IPS DF 6.9 (cell line): ENCODE data around the gene VPS26A.
A peak's percentile ranks its signal among the peaks of the same experiment; 100 is the strongest.

ENCODE experiments used
- DNase-seq: peaks from one replicate; pipeline ENCODE4 v3.0.0-alpha.2; 2013; ENCODE audit warnings: low read depth, low spot score
- H3K27ac ChIP-seq: one replicate; pipeline ENCODE4 v1.5.1; 2013; ENCODE audit warnings: low read length, control low read depth
- H3K27me3 ChIP-seq: 2 replicates; pipeline ENCODE4 v1.6.1; 2013; ENCODE audit warnings: mild to moderate bottlenecking, low read length; ENCODE audit not compliant: control insufficient read depth, insufficient read depth
- H3K36me3 ChIP-seq: 2 replicates; pipeline ENCODE4 v1.6.1; 2013; ENCODE audit warnings: low read length; ENCODE audit not compliant: control insufficient read depth, insufficient read depth
- H3K4me1 ChIP-seq: 2 replicates; pipeline ENCODE4 v1.6.1; 2013; ENCODE audit warnings: low read length; ENCODE audit not compliant: control insufficient read depth, insufficient read depth
- H3K4me3 ChIP-seq: 2 replicates; pipeline ENCODE4 v1.5.1; 2013; ENCODE audit warnings: mild to moderate bottlenecking, low read length
- H3K9me3 ChIP-seq: 2 replicates; pipeline ENCODE4 v1.6.1; 2013; ENCODE audit warnings: low read length, inconsistent platforms; ENCODE audit not compliant: control insufficient read depth, insufficient read depth
- WGBS: extraction: QIAGEN DNeasy Blood & Tissue Kit; methylation state at CpG from one replicate; pipeline ENCODE4 v1.1.7; 2013; ENCODE audit warnings: mixed read lengths, missing lambda C conversion rate; ENCODE audit not compliant: insufficient read length, insufficient coverage; 5-methylcytosine and 5-hydroxymethylcytosine counted together

The VPS26A gene

GRCh38 chr10:69123747-69124562 lies at the start of gene VPS26A:
Gene VPS26A, plus strand, starts transcription at chr10:69124178. Its CDS starts 100 bp downstream, at chr10:69124278.
- Histone ChIP-seq H3K4me3 (peak within 1 kb of the TSS; percentile 90), H3K4me1 (no peaks in the 10 kb centered on the region), H3K9me3 (no peaks in the 10 kb centered on the region), H3K27ac (no peak within 1 kb of the TSS), H3K36me3 (no peaks in the 10 kb centered on the region), H3K27me3 (no peaks in the 10 kb centered on the region)
- no CpG with 5 or more reads among the region's 82 CpGs for WGBS
- peak; percentile 93 for DNase-seq

- H3K4me3 ChIP-seq = no peak overlapping the region
- 0 out of 2 replicates have a peak, but pooled peaks cover under 1% of the 10 kb centered on the region for H3K4me1 ChIP-seq
- no peaks in the 10 kb centered on the region for H3K9me3 ChIP-seq
- H3K36me3 ChIP-seq = no peaks in the 10 kb centered on the region
- DNase-seq = no peak
- WGBS = no CpG with 5 or more reads among the region's 4 CpGs
- H3K27ac ChIP-seq = no peak overlapping the region
- no peaks in the 10 kb centered on the region for H3K27me3 ChIP-seq
Observed at GRCh38 chr10:69074532-69074931, 49.4 kb upstream of the VPS26A start.

- H3K4me1 ChIP-seq = no peaks in the 10 kb centered on the region
- H3K9me3 ChIP-seq = no peaks in the 10 kb centered on the region
- H3K27ac ChIP-seq = no peak overlapping the region
- no peak overlapping the region for H3K4me3 ChIP-seq
- no peaks in the 10 kb centered on the region for H3K27me3 ChIP-seq
- DNase-seq = no peak
- no peaks in the 10 kb centered on the region for H3K36me3 ChIP-seq
- WGBS = no CpG with 5 or more reads among the region's 4 CpGs
Observed at GRCh38 chr10:69075431-69075830, 48.5 kb upstream of the VPS26A start.

GRCh38 chr10:69078311-69078710 lies 45.7 kb upstream of the VPS26A start:
- Histone ChIP-seq H3K27ac (no peak overlapping the region), H3K4me3 (no peak overlapping the region), H3K36me3 (no peaks in the 10 kb centered on the region), H3K9me3 (no peaks in the 10 kb centered on the region), H3K27me3 (no peaks in the 10 kb centered on the region), H3K4me1 (no peaks in the 10 kb centered on the region)
- no CpG with 5 or more reads among the region's 2 CpGs for WGBS
- no peak for DNase-seq

GRCh38 chr10:69080226-69080625 lies 43.8 kb upstream of the VPS26A start:
- Histone ChIP-seq H3K36me3 (no peaks in the 10 kb centered on the region), H3K27ac (no peak overlapping the region), H3K27me3 (no peaks in the 10 kb centered on the region), H3K9me3 (no peaks in the 10 kb centered on the region), H3K4me3 (no peak overlapping the region), H3K4me1 (no peaks in the 10 kb centered on the region)
- WGBS = no CpG with 5 or more reads among the region's 4 CpGs
- no peak for DNase-seq

GRCh38 chr10:69086001-69086509 lies 37.9 kb upstream of the VPS26A start:
- Histone ChIP-seq H3K4me1 (peaks cover 3% of the 10 kb centered on the region; the same call in 1 of the 2 replicates), H3K4me3 (no peak overlapping the region)
- no peak for DNase-seq

GRCh38 chr10:69087590-69088470 lies 36.1 kb upstream of the VPS26A start, which contains the start of gene SRGN:
Gene SRGN, plus strand, starts transcription at chr10:69088103. Its CDS starts 55 bp downstream, at chr10:69088158.
- H3K27me3 ChIP-seq = no peaks in the 10 kb centered on the region
- DNase-seq = no peak
- no peaks in the 10 kb centered on the region for H3K9me3 ChIP-seq
- H3K27ac ChIP-seq = no peak within 1 kb of the TSS
- peaks cover 3% of the 10 kb centered on the region; the same call in 1 of the 2 replicates for H3K4me1 ChIP-seq
- WGBS = no CpG with 5 or more reads among the region's 10 CpGs
- no peaks in the 10 kb centered on the region for H3K36me3 ChIP-seq
- no peak within 1 kb of the TSS for H3K4me3 ChIP-seq

More at GRCh38 chr10:69086001-69086509, 37.9 kb upstream of the VPS26A start:
- Histone ChIP-seq H3K27ac (no peak overlapping the region), H3K9me3 (no peaks in the 10 kb centered on the region), H3K36me3 (no peaks in the 10 kb centered on the region), H3K27me3 (no peaks in the 10 kb centered on the region)
- WGBS = no CpG with 5 or more reads among the region's 9 CpGs

- no peak for DNase-seq
- no peak overlapping the region for H3K4me3 ChIP-seq
- H3K9me3 ChIP-seq = no peaks in the 10 kb centered on the region
- H3K27ac ChIP-seq = no peak overlapping the region
- no peaks in the 10 kb centered on the region for H3K27me3 ChIP-seq
- no CpG with 5 or more reads among the region's 3 CpGs for WGBS
- no peaks in the 10 kb centered on the region for H3K36me3 ChIP-seq
- H3K4me1 ChIP-seq = peaks cover 3% of the 10 kb centered on the region; the same call in 1 of the 2 replicates
Observed at GRCh38 chr10:69088471-69088769, 35.6 kb upstream of the VPS26A start.

GRCh38 chr10:69088801-69089501 lies 35.0 kb upstream of the VPS26A start:
- Histone ChIP-seq H3K4me1 (peaks cover 3% of the 10 kb centered on the region; the same call in 1 of the 2 replicates), H3K9me3 (no peaks in the 10 kb centered on the region), H3K4me3 (no peak overlapping the region), H3K27me3 (no peaks in the 10 kb centered on the region), H3K27ac (no peak overlapping the region), H3K36me3 (no peaks in the 10 kb centered on the region)
- WGBS = no CpG with 5 or more reads among the region's 10 CpGs
- DNase-seq = no peak
